Adrenal gland (tissue), 12 donors: ENCODE results near the gene ZBTB44. TPM values are rescaled to one million over a fixed set of nuclear protein-coding genes. Genes with fewer than 3 reads are reported as not detected.
"Not testable (repeated sequence)": the region's sequence is repeated elsewhere in the genome, so short reads cannot be mapped to it uniquely, and the experiment has no call there.

ENCODE experiments used
- DNase-seq, 7 donors: peaks; one replicate each; pipeline ENCODE4 v3.0.0-alpha.2; 2019 to 2020
- H3K27ac ChIP-seq, 5 donors: fragments of 200-600 bp; sonication (generic) in 4 of 5; 1 replicate in 3 of 5; 2 replicates in 2 of 5; pipeline versions ENCODE4 v1.5.1 to v1.8.0; 2016 to 2020; ENCODE audit warnings: mild to moderate bottlenecking in 1 of 5
- H3K27me3 ChIP-seq: fragments of 200-600 bp; 2 replicates; pipeline ENCODE4 v1.8.0; 2021
- H3K36me3 ChIP-seq, 2 donors: fragments of 200-600 bp; replicated peaks in 1 of 2; 1 replicate in 1 of 2; 2 replicates in 1 of 2; pipeline versions ENCODE4 v1.5.1 to v1.8.0; 2018 to 2022
- H3K4me1 ChIP-seq, 2 donors: fragments of 200-600 bp; replicated peaks in 1 of 2; 1 replicate in 1 of 2; 2 replicates in 1 of 2; pipeline versions ENCODE4 v1.5.1 to v1.8.0; 2018 to 2021
- H3K4me3 ChIP-seq, 4 donors: fragments of 200-600 bp; sonication (generic) in 3 of 4; one replicate each; pipeline ENCODE4 v1.5.1; 2016 to 2018
- H3K9me3 ChIP-seq, 3 donors: fragments of 200-600 bp; sonication (generic) in 1 of 3; replicated peaks in 1 of 3; 1 replicate in 2 of 3; 2 replicates in 1 of 3; pipeline versions ENCODE4 v1.5.1 to v1.8.0; 2016 to 2021
- POLR2A ChIP-seq, 2 donors: fragments of 450-650 bp; IDR thresholded peaks; one replicate each; pipeline ENCODE4 v1.6.1; 2017; ENCODE audit warnings: antibody characterized with exemption in 2 of 2, mild to moderate bottlenecking in 2 of 2, moderate library complexity in 1 of 2
- WGBS, 4 donors: extraction: QIAGEN DNeasy Blood & Tissue Kit in 2 of 4; methylation state at CpG; one replicate each; pipeline versions ENCODE4 v1.1.5 to v1.1.7; 2013 to 2017; 5-methylcytosine and 5-hydroxymethylcytosine counted together
- intact Hi-C, 2 donors: fragments of 100-400 bp; cut with DNase I; formaldehyde crosslinking; loops; one replicate each; pipeline versions ENCODE4 v1.14.1 to v1.15.0; 2022 to 2023
- polyA plus RNA-seq, 3 donors: library from polyadenylated mRNA; stranded (reverse); fragments of 200-250 nt in 2 of 3; fragments of 350-450 nt in 1 of 3; fragmentation: Illumina TruSeq in 1 of 3; extraction: RNeasy Lipid Tissue Mini Kit (QIAGEN cat#74804) in 1 of 3; gene quantifications; one replicate each; pipeline ENCODE4 v1.2.3, GENCODE V29; 2013 to 2014
- total RNA-seq, 9 donors: library from RNA; depleted of rRNA in 4 of 9; stranded (reverse); fragments of >200 nt in 4 of 9; fragments of 120-200 nt in 1 of 9; fragmentation: NEBNext Ultra II Directional in 1 of 9; extraction: Animal tissue kit (Norgen Biotek cat#: 25700) in 1 of 9; gene quantifications; one replicate each; pipeline versions ENCODE4 v1.1.0 to v1.2.4, GENCODE V29; 2013 to 2023
- TF ChIP-seq, protein P1 (sequence below), 6 experiments: fragments of 450-650 bp in 4 of 6; fragments of 200-600 bp in 2 of 6; sonication (generic) in 1 of 6; IDR thresholded peaks; 1 replicate in 5 of 6; 2 replicates in 1 of 6; pipeline versions ENCODE4 v1.5.1 to v1.8.0; 2016 to 2021; ENCODE audit warnings: antibody characterized with exemption in 6 of 6, mild to moderate bottlenecking in 2 of 6, moderate library complexity in 1 of 6
- donor health status: healthy with polysubstance abuse.
- donor health status: Bipolar disorder and iron deficiency.
- donor health status: DM: yes; HTN: yes; CAD: no.
- donor health status: DM: no; HTN: no; CAD: no.
- donor health status: DM: no; HTN: no; CAD: no.
- donor health status: DM: yes; HTN: yes; CAD: no.

ZBTB44 gene
- total and polyA plus RNA-seq, 12 donors: 10.1 to 94.3 (median 39.6) TPM

DNA sequence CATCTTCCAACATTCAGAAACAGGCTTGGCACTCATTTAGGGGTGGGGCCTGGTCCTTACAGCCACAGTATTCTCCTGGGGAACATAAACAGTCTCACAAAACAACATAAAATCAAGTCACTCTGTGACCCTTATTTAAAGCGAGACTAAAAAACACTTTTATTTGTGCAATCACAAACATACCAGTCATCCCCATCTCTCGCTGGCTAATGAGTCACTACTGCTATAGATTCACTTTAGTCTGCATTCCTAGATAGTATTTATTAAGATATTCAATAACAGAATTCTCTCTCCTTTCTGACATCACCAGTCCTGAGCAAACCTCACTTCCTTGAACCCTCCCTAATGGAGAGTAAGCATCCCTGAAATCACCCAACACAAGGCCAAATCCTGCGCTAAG, 68.0 kb downstream of the ZBTB44 start:
- Histone ChIP-seq H3K27me3 (no peaks in the 10 kb centered on the region), H3K36me3 (no peaks in the 10 kb centered on the region), H3K4me3 (no peak overlapping the region), H3K9me3 (no peaks in the 10 kb centered on the region), H3K27ac (peak overlapping the region in 1 of 5 donors; percentile 18), H3K4me1 (peaks cover 9 to 32% of the 10 kb centered on the region in 2 donors)
- TF ChIP-seq POLR2A (IDR thresholded peaks at IDR 0.05): no peak
- TF ChIP-seq, protein P1, sequence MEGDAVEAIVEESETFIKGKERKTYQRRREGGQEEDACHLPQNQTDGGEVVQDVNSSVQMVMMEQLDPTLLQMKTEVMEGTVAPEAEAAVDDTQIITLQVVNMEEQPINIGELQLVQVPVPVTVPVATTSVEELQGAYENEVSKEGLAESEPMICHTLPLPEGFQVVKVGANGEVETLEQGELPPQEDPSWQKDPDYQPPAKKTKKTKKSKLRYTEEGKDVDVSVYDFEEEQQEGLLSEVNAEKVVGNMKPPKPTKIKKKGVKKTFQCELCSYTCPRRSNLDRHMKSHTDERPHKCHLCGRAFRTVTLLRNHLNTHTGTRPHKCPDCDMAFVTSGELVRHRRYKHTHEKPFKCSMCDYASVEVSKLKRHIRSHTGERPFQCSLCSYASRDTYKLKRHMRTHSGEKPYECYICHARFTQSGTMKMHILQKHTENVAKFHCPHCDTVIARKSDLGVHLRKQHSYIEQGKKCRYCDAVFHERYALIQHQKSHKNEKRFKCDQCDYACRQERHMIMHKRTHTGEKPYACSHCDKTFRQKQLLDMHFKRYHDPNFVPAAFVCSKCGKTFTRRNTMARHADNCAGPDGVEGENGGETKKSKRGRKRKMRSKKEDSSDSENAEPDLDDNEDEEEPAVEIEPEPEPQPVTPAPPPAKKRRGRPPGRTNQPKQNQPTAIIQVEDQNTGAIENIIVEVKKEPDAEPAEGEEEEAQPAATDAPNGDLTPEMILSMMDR (IDR thresholded peaks at IDR 0.05): no peak
- 72 to 78% (median 74%) methylated on average over 3 of the region's 3 CpGs for WGBS, 4 donors
- intact Hi-C loops: no loop called here
- no peak for DNase-seq

DNA sequence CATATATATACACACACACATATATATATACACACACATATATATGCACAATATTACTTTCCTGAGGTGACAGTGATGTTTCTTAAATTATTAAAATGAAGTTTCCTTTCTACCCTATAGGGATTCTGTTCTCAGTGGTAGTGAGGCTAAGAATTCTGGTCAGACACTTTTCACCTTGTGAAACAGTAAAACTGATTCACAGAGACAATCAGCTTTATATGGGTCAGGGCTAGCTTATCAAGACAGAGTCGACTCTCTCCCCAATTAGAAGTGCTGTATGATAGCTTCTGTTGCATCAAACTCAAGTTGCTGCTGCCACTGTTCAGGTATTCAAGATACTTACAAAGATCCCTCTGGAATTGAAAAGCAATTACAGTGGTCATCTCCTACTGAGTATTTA, 68.4 kb downstream of the ZBTB44 start:
- no peak overlapping the region for H3K4me3 ChIP-seq
- peaks cover 9 to 32% of the 10 kb centered on the region in 2 donors for H3K4me1 ChIP-seq
- no peaks in the 10 kb centered on the region for H3K9me3 ChIP-seq
- no peaks in the 10 kb centered on the region for H3K36me3 ChIP-seq
- 21 to 40% (median 29%) methylated on average over 1 of the region's 1 CpG for WGBS, 4 donors
- peak overlapping the region in 1 of 5 donors; percentile 18 for H3K27ac ChIP-seq
- TF ChIP-seq POLR2A (IDR thresholded peaks at IDR 0.05): no peak
- H3K27me3 ChIP-seq: no peaks in the 10 kb centered on the region
- peak in 1 of 7 donors; percentile 13 for DNase-seq
- intact Hi-C loops: no loop called here

DNA sequence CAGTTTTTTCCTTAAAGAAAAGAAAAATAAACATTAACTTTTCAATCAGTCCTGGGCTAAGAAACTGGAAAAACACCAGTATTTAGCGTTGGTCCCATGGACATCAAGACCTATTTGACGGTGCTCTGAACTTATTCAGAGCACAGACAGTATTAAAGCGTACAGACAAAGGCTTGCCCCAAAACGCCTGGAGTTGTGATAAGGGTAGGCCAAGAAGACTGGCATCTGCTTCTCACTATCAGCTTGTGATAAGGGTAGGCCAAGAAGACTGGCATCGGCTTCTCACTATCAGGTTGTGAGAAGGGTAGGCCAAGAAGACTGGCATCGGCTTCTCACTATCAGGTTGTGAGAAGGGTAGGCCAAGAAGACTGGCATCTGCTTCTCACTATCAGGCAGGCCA, 69.3 kb downstream of the ZBTB44 start:
- DNase-seq, H3K27me3 ChIP-seq, H3K4me3 ChIP-seq, H3K36me3 ChIP-seq, H3K9me3 ChIP-seq, intact Hi-C loops, H3K27ac ChIP-seq: not testable (repeated sequence)
- peaks cover 9 to 32% of the 10 kb centered on the region in 2 donors for H3K4me1 ChIP-seq
- 71 to 80% (median 76%) methylated on average over 6 of the region's 6 CpGs for WGBS, 4 donors

DNA sequence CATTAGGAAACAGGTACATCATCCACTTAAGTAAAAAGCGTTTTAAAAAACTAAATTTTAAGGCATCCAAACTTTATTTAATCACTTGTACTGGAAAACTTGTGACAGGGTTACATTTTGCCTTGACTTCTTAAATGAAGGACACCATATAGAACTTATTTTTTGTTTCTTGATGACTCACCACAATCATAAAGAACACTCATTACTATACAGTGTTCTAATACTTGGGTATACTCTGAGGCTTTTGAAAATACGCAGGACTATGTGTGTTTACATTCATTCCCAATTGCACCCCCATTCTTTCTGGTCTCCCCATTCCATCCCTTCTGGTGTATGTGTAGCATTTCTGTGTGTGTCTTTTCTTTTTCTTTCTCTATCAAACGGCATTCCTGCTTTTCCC, 69.9 kb downstream of the ZBTB44 start:
- intact Hi-C loops: no loop called here
- no peak overlapping the region for H3K4me3 ChIP-seq
- H3K27me3 ChIP-seq: no peaks in the 10 kb centered on the region
- no peaks in the 10 kb centered on the region for H3K36me3 ChIP-seq
- 94 to 100% (median 96%) methylated on average over 3 of the region's 3 CpGs for WGBS, 4 donors
- TF ChIP-seq, protein P1 (IDR thresholded peaks at IDR 0.05): no peak
- no peak for TF ChIP-seq POLR2A (IDR thresholded peaks at IDR 0.05)
- peaks cover 9 to 32% of the 10 kb centered on the region in 2 donors for H3K4me1 ChIP-seq
- no peak for DNase-seq
- H3K9me3 ChIP-seq: no peaks in the 10 kb centered on the region
- no peak overlapping the region for H3K27ac ChIP-seq

DNA sequence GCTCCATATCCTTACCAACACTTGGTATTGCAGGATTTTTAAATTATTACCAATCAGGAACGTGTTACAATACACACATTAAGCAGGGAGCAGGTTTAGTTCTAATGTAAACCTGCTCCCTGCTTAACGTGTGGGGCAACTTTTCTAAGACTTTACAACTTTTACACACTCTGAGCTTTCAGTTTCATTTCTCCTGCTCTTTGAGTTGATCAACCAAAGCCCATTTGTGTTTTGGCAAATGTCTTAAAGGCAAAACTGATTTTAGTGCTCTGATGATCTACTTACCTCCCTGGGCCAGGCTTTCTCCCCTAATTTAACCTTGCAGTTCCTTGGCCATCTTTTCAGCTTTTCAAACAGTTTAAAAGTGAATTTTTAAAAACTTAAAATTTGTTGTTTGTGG, 70.9 kb downstream of the ZBTB44 start:
- intact Hi-C loops: no loop called here
- no peaks in the 10 kb centered on the region for H3K9me3 ChIP-seq
- peaks cover 9 to 32% of the 10 kb centered on the region in 2 donors for H3K4me1 ChIP-seq
- no peak overlapping the region for H3K27ac ChIP-seq
- no peaks in the 10 kb centered on the region for H3K27me3 ChIP-seq
- H3K4me3 ChIP-seq: no peak overlapping the region
- 57 to 82% (median 69%) methylated on average over 2 of the region's 2 CpGs for WGBS, 4 donors
- no peak for DNase-seq
- H3K36me3 ChIP-seq: no peaks in the 10 kb centered on the region
- no peak for TF ChIP-seq POLR2A (IDR thresholded peaks at IDR 0.05)
- TF ChIP-seq, protein P1 (IDR thresholded peaks at IDR 0.05): no peak
